ENCODE data around the gene SP9. TPM values are rescaled to one million over a fixed set of nuclear protein-coding genes. Genes with fewer than 3 reads are reported as not detected.
A peak's percentile ranks its signal among the peaks of the same experiment; 100 is the strongest.

Gene SP9
- total RNA-seq, 1 experiment from 2014 or later, result 2.9 TPM

- BruUV-seq (replicated peaks), result no TSS peak
- no peaks in the 10 kb centered on the region for H3K4me1 ChIP-seq
- peak overlapping the region; percentile 49 for H3K4me3 ChIP-seq (ENCODE audit: low read depth, low read length)
- TF ChIP-seq CTCF (IDR thresholded peaks at IDR 0.05; ENCODE audit: insufficient read depth in 1 of 2, low read depth in 1 of 2, low read length in 1 of 2, severe bottlenecking in 1 of 2, unreplicated experiment in 1 of 2), result no peak
- Mint-ChIP-seq H3K36me3 (ENCODE audit: insufficient read depth, unreplicated experiment) (peaks cover 13% of the 10 kb centered on the region), H3K4me3 (ENCODE audit: unreplicated experiment) (peak overlapping the region; percentile 93), H3K9me3 (ENCODE audit: unreplicated experiment) (no peaks in the 10 kb centered on the region), H3K27me3 (ENCODE audit: insufficient read depth, unreplicated experiment) (peaks cover 9% of the 10 kb centered on the region), H3K27ac (ENCODE audit: unreplicated experiment) (no peak overlapping the region), H3K4me1 (ENCODE audit: low read depth, unreplicated experiment) (peaks cover 6% of the 10 kb centered on the region)
- H3K36me3 ChIP-seq (ENCODE audit: control insufficient read depth, insufficient read depth, low read length), result no peaks in the 10 kb centered on the region
- ChIA-PET POLR2A (interaction anchor here (0.7 kb wide), 1 partner anchor 123 kb away, joined by 7 read pairs; no protein-coding TSS in a partner anchor), CTCF (interaction anchor here (0.6 to 1.6 kb wide), 15 partner anchors 17 to 1327 kb away, joined by 3 to 24 read pairs (median 4); partner anchors contain the start of gene OLA1)
- intact Hi-C loops (cut with micrococcal nuclease; ENCODE audit: unreplicated experiment), result loop anchor here (1.0 to 10.0 kb wide), 7 partner anchors 103 to 940 kb away; no protein-coding TSS in a partner anchor
- DNase-seq, result peak in 1 of 2 experiments; percentile 42
- H3K27me3 ChIP-seq (replicated peaks; ENCODE audit: control insufficient read depth, insufficient read depth, low read length), result no peaks in the 10 kb centered on the region; the same call in 1 of the 2 replicates
- no peaks in the 10 kb centered on the region for H3K9me3 ChIP-seq
Observed at GRCh38 chr2:174341995-174342685, 7.4 kb downstream of the SP9 start.

- peaks cover 6% of the 10 kb centered on the region for H3K27me3 Mint-ChIP-seq (ENCODE audit: insufficient read depth, unreplicated experiment)
- no peaks in the 10 kb centered on the region for H3K9me3 Mint-ChIP-seq (ENCODE audit: unreplicated experiment)
- no peak for TF ChIP-seq CTCF (IDR thresholded peaks at IDR 0.05; ENCODE audit: insufficient read depth in 1 of 2, low read depth in 1 of 2, low read length in 1 of 2, severe bottlenecking in 1 of 2, unreplicated experiment in 1 of 2)
- peak overlapping the region; percentile 93 for H3K4me3 Mint-ChIP-seq (ENCODE audit: unreplicated experiment)
- Histone ChIP-seq H3K4me1 (no peaks in the 10 kb centered on the region), H3K4me3 (ENCODE audit: low read depth, low read length) (peak overlapping the region; percentile 49), H3K27me3 (replicated peaks; ENCODE audit: control insufficient read depth, insufficient read depth, low read length) (no peaks in the 10 kb centered on the region; the same call in 1 of the 2 replicates), H3K36me3 (ENCODE audit: control insufficient read depth, insufficient read depth, low read length) (no peaks in the 10 kb centered on the region), H3K9me3 (no peaks in the 10 kb centered on the region)
- CTCF ChIA-PET, result no interaction called here
- peaks cover 6% of the 10 kb centered on the region for H3K4me1 Mint-ChIP-seq (ENCODE audit: low read depth, unreplicated experiment)
- POLR2A ChIA-PET, result no interaction called here
- no peak overlapping the region for H3K27ac Mint-ChIP-seq (ENCODE audit: unreplicated experiment)
- H3K36me3 Mint-ChIP-seq (ENCODE audit: insufficient read depth, unreplicated experiment), result peaks cover 9% of the 10 kb centered on the region
- no TSS peak for BruUV-seq (replicated peaks)
- intact Hi-C loops (cut with micrococcal nuclease; ENCODE audit: unreplicated experiment), result loop anchor here (5.0 to 10.0 kb wide), 3 partner anchors 102 to 268 kb away; no protein-coding TSS in a partner anchor
- no peak for DNase-seq
Observed at GRCh38 chr2:174342686-174343342, 8.1 kb downstream of the SP9 start.

- Mint-ChIP-seq H3K9me3 (ENCODE audit: unreplicated experiment) (no peaks in the 10 kb centered on the region), H3K27ac (ENCODE audit: unreplicated experiment) (no peak overlapping the region), H3K4me1 (ENCODE audit: low read depth, unreplicated experiment) (peaks cover 6% of the 10 kb centered on the region), H3K4me3 (ENCODE audit: unreplicated experiment) (peak overlapping the region; percentile 93), H3K36me3 (ENCODE audit: insufficient read depth, unreplicated experiment) (peaks cover 7% of the 10 kb centered on the region), H3K27me3 (ENCODE audit: insufficient read depth, unreplicated experiment) (peaks cover 6% of the 10 kb centered on the region)
- POLR2A ChIA-PET, result no interaction called here
- Histone ChIP-seq H3K9me3 (no peaks in the 10 kb centered on the region), H3K36me3 (ENCODE audit: control insufficient read depth, insufficient read depth, low read length) (no peaks in the 10 kb centered on the region), H3K4me1 (no peaks in the 10 kb centered on the region), H3K27me3 (replicated peaks; ENCODE audit: control insufficient read depth, insufficient read depth, low read length) (no peaks in the 10 kb centered on the region; the same call in 1 of the 2 replicates), H3K4me3 (ENCODE audit: low read depth, low read length) (no peak overlapping the region)
- no peak for TF ChIP-seq CTCF (IDR thresholded peaks at IDR 0.05; ENCODE audit: insufficient read depth in 1 of 2, low read depth in 1 of 2, low read length in 1 of 2, severe bottlenecking in 1 of 2, unreplicated experiment in 1 of 2)
- intact Hi-C loops (cut with micrococcal nuclease; ENCODE audit: unreplicated experiment), result loop anchor here (5.0 to 10.0 kb wide), 3 partner anchors 102 to 268 kb away; no protein-coding TSS in a partner anchor
- CTCF ChIA-PET, result no interaction called here
- no peak for DNase-seq
- BruUV-seq (replicated peaks), result no TSS peak
Observed at GRCh38 chr2:174343343-174343622, 8.5 kb downstream of the SP9 start.

All from Caco-2 (cell line).